Mononuclear cell (primary cell): ENCODE results near the gene CSTB. TPM values are rescaled to one million over a fixed set of nuclear protein-coding genes. Genes with fewer than 3 reads are reported as not detected.
"Not testable (repeated sequence)": the region's sequence is repeated elsewhere in the genome, so short reads cannot be mapped to it uniquely, and the experiment has no call there.

Experiments
- H3K27me3 ChIP-seq: 2 replicates; pipeline ENCODE4 v1.6.0; 2011; ENCODE audit warnings: low read length, control low read depth; ENCODE audit not compliant: insufficient read depth
- H3K4me1 ChIP-seq: 2 replicates; pipeline ENCODE4 v1.5.1; 2011; ENCODE audit warnings: mild to moderate bottlenecking, low read length, control low read depth; ENCODE audit not compliant: insufficient read depth
- H3K4me3 ChIP-seq: 2 replicates; pipeline ENCODE4 v1.5.1; 2011; ENCODE audit warnings: mild to moderate bottlenecking, low read length, moderate library complexity
- H3K9me3 ChIP-seq: 2 replicates; pipeline ENCODE4 v1.5.1; 2011; ENCODE audit warnings: low read depth, mild to moderate bottlenecking, control low read depth, low read length
- total RNA-seq: library from RNA; depleted of rRNA; stranded (reverse); fragments of >200 nt; gene quantifications from one replicate; pipeline ENCODE4 v1.2.3, GENCODE V29; 2012

The CSTB gene
- 9.4 TPM for total RNA-seq

GRCh38 chr21:43775795-43776430 is at the start of gene CSTB:
TSS of gene CSTB (minus strand) at chr21:43776308. CDS start at chr21:43776269, 39 bp downstream.
- H3K27me3 ChIP-seq: no peaks in the 10 kb centered on the region
- H3K9me3 ChIP-seq: no peaks in the 10 kb centered on the region
- H3K4me1 ChIP-seq: peaks cover 38% of the 10 kb centered on the region
- H3K4me3 ChIP-seq: peak within 1 kb of the TSS; percentile 86

- no peaks in the 10 kb centered on the region for H3K27me3 ChIP-seq
- H3K4me1 ChIP-seq: peaks cover 4% of the 10 kb centered on the region
- H3K9me3 ChIP-seq: no peaks in the 10 kb centered on the region
- H3K4me3 ChIP-seq: no peak overlapping the region
Measured at GRCh38 chr21:43825242-43825935, 49.3 kb upstream of the CSTB start.

GRCh38 chr21:43824333-43825241 is 48.5 kb upstream of the CSTB start:
- Histone ChIP-seq H3K9me3 (no peaks in the 10 kb centered on the region), H3K4me1 (peaks cover 12% of the 10 kb centered on the region), H3K27me3 (no peaks in the 10 kb centered on the region), H3K4me3 (no peak overlapping the region)

- H3K4me1 ChIP-seq: peaks cover 30% of the 10 kb centered on the region
- H3K4me3 ChIP-seq, H3K9me3 ChIP-seq, H3K27me3 ChIP-seq: not testable (repeated sequence)
Measured at GRCh38 chr21:43822741-43823140, 46.6 kb upstream of the CSTB start.

- not testable (repeated sequence) for H3K9me3 ChIP-seq, H3K27me3 ChIP-seq, H3K4me3 ChIP-seq
- peaks cover 36% of the 10 kb centered on the region for H3K4me1 ChIP-seq
Measured at GRCh38 chr21:43822166-43822565, 46.1 kb upstream of the CSTB start.

GRCh38 chr21:43820466-43820865 is 44.4 kb upstream of the CSTB start:
- no peaks in the 10 kb centered on the region for H3K27me3 ChIP-seq
- H3K4me1 ChIP-seq: peaks cover 43% of the 10 kb centered on the region
- H3K9me3 ChIP-seq: no peaks in the 10 kb centered on the region
- no peak overlapping the region for H3K4me3 ChIP-seq

GRCh38 chr21:43819511-43820405 is 43.6 kb upstream of the CSTB start:
- Histone ChIP-seq H3K4me3 (no peak overlapping the region), H3K9me3 (no peaks in the 10 kb centered on the region), H3K4me1 (peaks cover 43% of the 10 kb centered on the region), H3K27me3 (no peaks in the 10 kb centered on the region)

- Histone ChIP-seq H3K4me3 (no peak overlapping the region), H3K9me3 (no peaks in the 10 kb centered on the region), H3K4me1 (peaks cover 43% of the 10 kb centered on the region), H3K27me3 (no peaks in the 10 kb centered on the region)
Measured at GRCh38 chr21:43818685-43819084, 42.6 kb upstream of the CSTB start.

GRCh38 chr21:43817157-43818086 is 41.3 kb upstream of the CSTB start:
- Histone ChIP-seq H3K9me3 (no peaks in the 10 kb centered on the region), H3K4me3 (no peak overlapping the region), H3K27me3 (no peaks in the 10 kb centered on the region), H3K4me1 (peaks cover 54% of the 10 kb centered on the region)

- Histone ChIP-seq H3K27me3 (no peaks in the 10 kb centered on the region), H3K4me3 (no peak overlapping the region), H3K4me1 (peaks cover 57% of the 10 kb centered on the region), H3K9me3 (no peaks in the 10 kb centered on the region)
Measured at GRCh38 chr21:43816611-43817071, 40.5 kb upstream of the CSTB start.

GRCh38 chr21:43815991-43816390 is 39.9 kb upstream of the CSTB start:
- Histone ChIP-seq H3K9me3 (no peaks in the 10 kb centered on the region), H3K27me3 (no peaks in the 10 kb centered on the region), H3K4me3 (no peak overlapping the region), H3K4me1 (peaks cover 63% of the 10 kb centered on the region)

GRCh38 chr21:43815107-43815613 is 39.1 kb upstream of the CSTB start:
- Histone ChIP-seq H3K4me3 (no peak overlapping the region), H3K9me3 (no peaks in the 10 kb centered on the region), H3K4me1 (peaks cover 63% of the 10 kb centered on the region), H3K27me3 (no peaks in the 10 kb centered on the region)
